Epidermal melanocyte (primary cell): ENCODE measurements around the gene RSRP1.

Experiments
- DNase-seq: peaks from one replicate; pipeline ENCODE4 v3.0.0; 2011; ENCODE audit warnings: low spot score; ENCODE audit not compliant: insufficient read length

Gene RSRP1

GRCh38 chr1:25219661-25220251 lies 27.5 kb downstream of the RSRP1 start:
- no peak for DNase-seq

- DNase-seq, result no peak
These were observed 29.5 kb downstream of the RSRP1 start for GRCh38 chr1:25217598-25218232.

GRCh38 chr1:25217015-25217414 lies 30.2 kb downstream of the RSRP1 start:
- DNase-seq, result no peak

GRCh38 chr1:25216123-25216522 lies 31.1 kb downstream of the RSRP1 start:
- no peak for DNase-seq

GRCh38 chr1:25212725-25213124 lies 34.5 kb downstream of the RSRP1 start:
- DNase-seq, result no peak

GRCh38 chr1:25210728-25211127 lies 36.5 kb downstream of the RSRP1 start:
- DNase-seq, result no peak

GRCh38 chr1:25209516-25209915 lies 37.7 kb downstream of the RSRP1 start:
- no peak for DNase-seq

- DNase-seq, result no peak
These were observed 38.6 kb downstream of the RSRP1 start for GRCh38 chr1:25208561-25209222.

GRCh38 chr1:25208092-25208491 lies 39.2 kb downstream of the RSRP1 start:
- DNase-seq, result no peak

- DNase-seq, result no peak
These were observed 41.1 kb downstream of the RSRP1 start for GRCh38 chr1:25206201-25206600.

GRCh38 chr1:25205786-25206185 lies 41.5 kb downstream of the RSRP1 start:
- no peak for DNase-seq

- DNase-seq, result peak; percentile 63
These were observed 42.3 kb downstream of the RSRP1 start for GRCh38 chr1:25204797-25205480.

GRCh38 chr1:25201006-25201405 lies 46.2 kb downstream of the RSRP1 start:
- no peak for DNase-seq

GRCh38 chr1:25199819-25200620 lies 47.2 kb downstream of the RSRP1 start:
- no peak for DNase-seq

GRCh38 chr1:25198663-25199252 lies 48.5 kb downstream of the RSRP1 start:
- peak; percentile 33 for DNase-seq

GRCh38 chr1:25197982-25198662 lies 49.1 kb downstream of the RSRP1 start:
- DNase-seq, result peak; percentile 48

- DNase-seq, result no peak
These were observed 49.8 kb downstream of the RSRP1 start for GRCh38 chr1:25197235-25197975.

GRCh38 chr1:25196830-25197229 lies 50.4 kb downstream of the RSRP1 start:
- no peak for DNase-seq

GRCh38 chr1:25195835-25196234 lies 51.4 kb downstream of the RSRP1 start:
- no peak for DNase-seq

- no peak for DNase-seq
These were observed 52.7 kb downstream of the RSRP1 start for GRCh38 chr1:25194572-25195020.
